Right kidney (tissue), 9 donors: ENCODE measurements around the gene SUMO2.
"Not testable (repeated sequence)": the region's sequence is repeated elsewhere in the genome, so short reads cannot be mapped to it uniquely, and the experiment has no call there.

Experiments
- DNase-seq: peaks from one replicate; pipeline ENCODE4 v3.0.0-alpha.2; 2016
- long read RNA-seq, 8 donors: transcript quantifications; one replicate each; lab custom pipeline, GENCODE V29; 2026

SUMO2 gene
- long read RNA-seq, donor 1, transcript SUMO2-203 (4 exons, 490 nt): minor isoform, 8 of 494 reads
- long read RNA-seq, donor 1, transcript SUMO2-202 (4 exons, 3,190 nt): major isoform, 448 of 494 reads
- long read RNA-seq, donor 1, partial matches to known transcripts: 29 of 494 reads
- long read RNA-seq, donor 1, other reads (novel, unspliced or antisense): 9 of 494 reads
- long read RNA-seq, donor 2, transcript SUMO2-202 (4 exons, 3,190 nt): major isoform, 250 of 275 reads
- long read RNA-seq, donor 2, transcript SUMO2-203 (4 exons, 490 nt): minor isoform, 6 of 275 reads
- long read RNA-seq, donor 2, partial matches to known transcripts: 17 of 275 reads
- long read RNA-seq, donor 2, other reads (novel, unspliced or antisense): 0 of 275 reads
- long read RNA-seq, donor 3, transcript SUMO2-202 (4 exons, 3,190 nt): major isoform, 172 of 185 reads
- long read RNA-seq, donor 3, partial matches to known transcripts: 11 of 185 reads
- long read RNA-seq, donor 3, other reads (novel, unspliced or antisense): 0 of 185 reads
- long read RNA-seq, donor 4, transcript SUMO2-202 (4 exons, 3,190 nt): major isoform, 354 of 405 reads
- long read RNA-seq, donor 4, transcript SUMO2-203 (4 exons, 490 nt): minor isoform, 5 of 405 reads
- long read RNA-seq, donor 4, partial matches to known transcripts: 45 of 405 reads
- long read RNA-seq, donor 4, other reads (novel, unspliced or antisense): 0 of 405 reads
- long read RNA-seq, donor 5, transcript SUMO2-202 (4 exons, 3,190 nt): major isoform, 375 of 404 reads
- long read RNA-seq, donor 5, partial matches to known transcripts: 24 of 404 reads
- long read RNA-seq, donor 5, other reads (novel, unspliced or antisense): 0 of 404 reads
- long read RNA-seq, donor 6, transcript SUMO2-203 (4 exons, 490 nt): minor isoform, 7 of 334 reads
- long read RNA-seq, donor 6, transcript SUMO2-202 (4 exons, 3,190 nt): major isoform, 295 of 334 reads
- long read RNA-seq, donor 6, partial matches to known transcripts: 30 of 334 reads
- long read RNA-seq, donor 6, other reads (novel, unspliced or antisense): 0 of 334 reads
- long read RNA-seq, donor 7: 0 reads
- long read RNA-seq, donor 8, transcript SUMO2-203 (4 exons, 490 nt): minor isoform, 8 of 392 reads
- long read RNA-seq, donor 8, transcript SUMO2-202 (4 exons, 3,190 nt): major isoform, 349 of 392 reads
- long read RNA-seq, donor 8, partial matches to known transcripts: 34 of 392 reads
- long read RNA-seq, donor 8, other reads (novel, unspliced or antisense): 0 of 392 reads

DNA sequence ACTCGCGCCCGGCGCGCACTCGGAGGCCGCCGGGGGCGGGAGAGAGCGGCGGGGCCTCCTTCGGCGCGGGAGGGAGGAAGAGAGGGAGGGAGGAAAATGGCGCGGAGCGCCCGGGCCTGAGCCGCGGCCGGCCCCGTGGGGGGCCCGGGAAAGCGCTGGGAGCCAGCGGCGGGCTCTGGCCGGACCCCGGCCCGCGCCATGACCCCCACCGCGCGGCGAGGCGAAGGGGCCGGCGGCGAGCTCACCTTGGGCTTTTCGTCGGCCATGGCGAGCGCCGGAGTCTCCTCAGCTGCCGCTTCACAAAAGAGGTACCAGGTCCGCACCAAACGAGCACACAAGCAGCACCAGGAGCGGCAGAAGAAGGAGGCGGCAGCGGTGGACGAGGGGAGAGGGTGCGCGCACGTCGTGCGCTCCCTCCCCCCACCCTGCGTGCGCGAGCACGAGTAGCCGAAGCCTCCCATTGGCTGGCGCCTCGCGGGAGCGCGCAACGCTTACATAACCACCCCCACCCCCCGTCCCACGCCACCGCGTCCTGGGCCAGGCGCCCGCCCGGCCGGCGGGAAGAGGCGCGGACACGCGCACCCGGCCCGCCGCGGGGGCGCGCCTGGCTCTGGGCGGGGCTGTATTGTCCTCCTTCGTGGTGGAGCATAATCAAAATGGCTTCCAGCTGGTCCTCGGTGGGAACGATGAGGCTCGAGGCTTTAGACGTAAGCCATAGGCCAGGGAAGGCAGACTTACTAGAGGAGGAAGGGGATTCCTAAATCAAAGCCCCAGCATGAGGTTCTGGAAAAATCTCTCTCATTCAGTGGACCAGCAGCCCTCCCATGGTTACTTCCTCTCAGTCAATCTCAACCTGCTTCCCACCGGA is at the start of gene SUMO2:
TSS of gene SUMO2 (minus strand) at position 391 of the 868 bp plus-strand sequence. CDS start at position 266, 125 bp downstream.
- DNase-seq: peak; percentile 95

DNA sequence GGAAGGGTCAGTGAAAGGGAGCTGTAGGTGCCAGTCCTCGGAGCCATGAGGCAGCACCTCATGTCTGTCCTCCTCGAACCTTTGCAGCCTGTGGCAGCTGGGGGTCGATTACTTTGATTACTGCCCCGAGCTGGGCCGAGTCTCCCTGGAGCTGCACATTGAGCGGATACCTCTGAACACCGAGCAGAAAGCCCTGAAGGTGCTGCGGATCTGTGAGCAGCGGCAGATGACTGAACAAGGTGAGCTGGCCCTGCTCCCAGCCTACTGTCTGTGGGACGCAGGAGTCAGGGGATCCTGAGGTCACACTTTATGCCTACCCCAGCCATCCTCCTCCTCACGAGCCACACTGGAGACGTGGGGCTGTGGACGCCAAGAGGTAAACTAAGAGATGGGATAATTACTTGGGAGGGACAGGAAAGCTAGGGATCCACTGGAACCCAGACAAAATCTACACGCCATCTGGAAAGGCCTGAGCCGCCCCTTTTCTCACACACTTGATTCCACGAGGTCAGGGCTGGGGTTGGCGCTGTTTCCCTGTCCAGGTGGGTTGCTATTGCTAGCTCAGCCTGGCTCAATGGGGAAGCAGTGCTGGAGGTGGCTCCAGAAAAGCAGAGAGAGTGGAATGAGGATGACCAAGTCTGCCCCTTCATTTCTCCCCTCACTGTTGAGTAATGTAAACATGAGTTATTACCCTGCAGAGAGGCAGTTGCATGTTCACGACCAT is 49.1 kb upstream of the SUMO2 start:
- DNase-seq: no peak

DNA sequence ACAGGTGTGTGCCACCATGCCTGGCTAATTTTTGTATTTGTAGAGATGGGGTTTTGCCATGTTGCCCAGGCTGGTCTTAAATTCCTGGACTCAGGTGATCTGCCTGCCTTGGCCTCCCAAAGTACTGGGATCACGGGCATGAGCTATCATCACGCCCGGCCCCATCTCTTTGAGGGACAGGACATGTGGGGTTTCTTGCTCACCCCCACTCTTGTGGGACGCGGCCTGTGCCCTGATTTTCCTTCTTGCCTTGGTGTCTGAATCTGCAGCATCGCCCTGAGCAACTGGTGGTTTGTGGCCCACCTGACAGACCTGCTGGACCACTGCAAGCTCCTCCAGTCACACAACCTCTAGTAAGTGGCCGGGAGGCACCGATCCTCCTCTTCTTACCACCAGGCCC is 48.3 kb upstream of the SUMO2 start:
- no peak for DNase-seq

- no peak for DNase-seq
Measured at GRCh38 chr17:75228847-75229246, 46.1 kb upstream of the SUMO2 start.

DNA sequence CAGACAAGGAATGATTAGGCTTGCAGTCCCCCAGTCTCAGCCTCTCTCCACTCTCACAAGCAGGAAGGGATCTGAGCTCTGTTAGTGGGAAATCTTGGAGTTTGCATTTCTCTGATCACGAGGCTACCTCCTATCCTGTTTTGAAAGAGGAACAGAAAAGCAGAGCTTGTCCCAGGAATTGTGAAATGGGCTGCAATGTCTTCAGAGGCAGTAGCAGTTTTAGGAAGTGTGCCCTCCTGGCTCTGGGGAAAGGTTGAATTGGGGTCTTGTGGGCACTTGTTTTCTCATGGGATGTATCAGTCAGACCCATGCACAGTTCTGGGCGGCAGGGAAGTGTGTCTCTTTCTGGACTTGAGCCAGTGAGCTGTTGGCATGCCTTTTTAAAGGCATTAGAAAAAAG is 45.5 kb upstream of the SUMO2 start:
- no peak for DNase-seq

DNA sequence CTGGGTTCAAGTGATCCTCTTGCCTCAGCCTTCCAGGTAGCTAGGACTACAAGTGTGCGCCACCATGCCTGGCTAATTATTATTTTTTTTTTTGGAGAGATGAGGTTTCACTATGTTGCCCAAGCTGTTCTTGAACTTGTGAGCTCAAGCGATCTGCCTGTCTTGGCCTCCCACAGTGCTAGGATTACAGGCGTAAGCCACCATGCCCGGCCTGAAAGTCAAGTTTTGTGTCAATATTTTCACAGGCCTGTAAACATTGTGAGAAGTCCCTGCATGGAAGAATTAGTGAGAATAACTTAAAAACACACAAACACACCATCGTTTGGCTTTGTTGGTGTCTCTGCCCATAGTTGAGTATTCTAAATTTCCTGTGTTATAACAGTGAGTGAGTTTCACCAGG is 45.0 kb upstream of the SUMO2 start:
- DNase-seq: no peak

DNA sequence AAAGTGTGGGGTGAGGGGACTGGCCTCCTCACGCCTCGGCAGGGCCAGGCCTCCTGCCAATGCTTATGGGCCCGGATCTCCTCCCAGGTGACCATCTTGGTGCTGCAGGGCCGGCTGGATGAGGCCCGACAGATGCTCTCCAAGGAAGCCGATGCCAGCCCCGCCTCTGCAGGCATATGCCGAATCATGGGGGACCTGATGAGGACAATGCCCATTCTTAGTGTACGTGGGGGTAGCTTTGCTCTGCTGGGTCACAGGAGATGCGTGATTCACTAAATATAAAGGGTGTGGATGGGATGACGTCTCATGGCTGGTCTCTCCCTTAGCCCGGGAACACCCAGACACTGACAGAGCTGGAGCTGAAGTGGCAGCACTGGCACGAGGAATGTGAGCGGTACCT is 42.3 kb upstream of the SUMO2 start:
- no peak for DNase-seq

DNA sequence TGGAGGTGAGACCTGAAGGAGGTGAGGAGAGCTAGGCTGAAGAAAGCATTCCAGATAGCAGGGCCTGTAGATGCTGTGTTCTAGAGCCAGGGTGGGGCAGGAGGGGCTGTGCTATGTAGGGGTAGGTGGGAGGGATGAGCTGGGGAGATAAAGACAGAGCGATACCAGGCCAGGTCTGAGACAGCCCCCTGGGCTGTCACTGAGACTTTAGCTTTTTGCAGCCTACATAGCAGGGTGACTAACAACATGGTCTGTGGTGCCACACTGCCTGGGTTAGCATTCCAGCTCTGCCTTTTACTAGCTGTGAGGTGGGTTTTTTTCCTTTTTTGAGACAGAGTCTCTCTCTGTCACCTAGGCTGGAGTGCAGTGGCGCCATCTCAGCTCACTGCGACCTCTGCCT is 37.1 kb upstream of the SUMO2 start:
- no peak for DNase-seq

DNA sequence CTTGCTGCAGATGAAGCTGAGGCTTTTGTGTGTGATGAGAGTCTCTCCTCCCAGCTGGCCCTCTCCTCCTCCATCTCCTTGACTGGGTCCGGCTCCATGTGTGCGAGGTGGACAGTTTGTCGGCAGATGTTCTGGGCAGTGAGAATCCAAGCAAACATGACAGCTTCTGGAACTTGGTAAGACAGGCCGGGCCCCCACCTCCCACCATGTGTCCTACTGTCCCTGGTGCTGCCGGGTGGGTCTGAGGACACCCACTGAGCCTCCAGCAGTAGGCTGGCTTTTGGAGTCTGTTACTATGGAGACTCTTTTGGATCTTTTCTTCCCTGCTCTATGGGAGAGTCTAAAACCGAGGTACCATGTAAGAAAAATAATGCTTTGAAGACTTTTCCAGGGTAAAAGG is 35.4 kb upstream of the SUMO2 start:
- no peak for DNase-seq

GRCh38 chr17:75209061-75209460 is 26.3 kb upstream of the SUMO2 start:
- no peak for DNase-seq

DNA sequence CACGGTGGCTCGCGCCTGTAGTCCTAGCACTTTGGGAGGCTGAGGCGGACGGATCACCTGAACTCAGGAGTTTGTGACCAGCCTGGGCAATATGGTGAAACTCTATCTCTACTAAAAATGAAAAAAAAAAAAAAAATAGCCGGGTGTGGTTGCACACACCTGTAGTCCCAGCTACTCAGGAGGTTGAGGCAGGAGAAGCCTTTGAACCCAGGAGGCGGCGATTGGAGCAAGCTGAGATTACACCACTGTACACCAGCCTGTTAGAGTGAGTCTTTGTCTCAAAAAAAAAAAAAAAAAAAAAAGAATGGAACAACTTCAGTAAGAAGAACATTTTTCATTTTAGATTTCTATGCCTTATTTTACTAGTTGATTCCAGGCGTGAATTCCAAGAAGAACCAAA is 25.4 kb upstream of the SUMO2 start:
- DNase-seq: no peak

GRCh38 chr17:75207760-75208159 is 25.0 kb upstream of the SUMO2 start:
- DNase-seq: no peak

DNA sequence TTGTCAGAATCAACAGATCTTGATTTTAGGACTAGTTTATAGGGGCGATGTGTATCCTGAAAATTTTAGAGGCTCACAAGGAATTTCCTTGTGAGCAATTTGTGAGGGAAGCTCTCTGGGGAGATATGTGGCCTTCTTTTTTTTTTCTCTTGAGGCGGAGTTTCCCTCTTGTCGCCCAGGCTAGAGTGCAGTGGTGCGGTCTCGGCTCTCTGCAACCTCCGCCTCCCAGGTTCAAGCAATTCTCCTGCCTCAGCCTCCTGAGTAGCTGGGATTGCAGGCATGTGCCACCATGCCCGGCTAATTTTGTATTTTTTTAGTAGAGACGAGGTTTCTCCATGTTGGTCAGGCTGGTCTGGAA is 24.3 kb upstream of the SUMO2 start:
- DNase-seq: not testable (repeated sequence)

DNA sequence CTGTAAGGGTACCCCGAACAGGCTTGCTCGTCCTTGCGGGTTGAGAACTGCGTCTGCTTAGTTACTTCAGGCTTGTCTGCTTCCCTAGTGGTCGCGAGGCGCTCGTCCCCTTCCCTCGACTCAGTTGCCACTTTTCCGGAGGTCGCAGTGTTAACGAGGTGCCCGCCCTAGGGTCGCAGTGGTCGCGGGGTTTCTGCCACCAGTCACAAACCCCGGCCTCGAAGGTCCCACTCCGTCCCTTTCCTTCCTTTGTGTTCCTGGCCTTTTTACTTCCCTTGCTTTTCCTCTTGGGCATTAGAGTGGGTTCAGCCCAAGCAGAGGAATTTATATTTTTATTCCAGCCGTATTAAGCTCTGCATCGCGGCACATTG is 23.0 kb upstream of the SUMO2 start:
- DNase-seq: no peak

GRCh38 chr17:75205037-75205792 is 22.5 kb upstream of the SUMO2 start, which contains the start of gene NUP85:
Gene NUP85, plus strand, starts transcription at chr17:75205679. Its CDS starts 83 bp downstream, at chr17:75205762.
- DNase-seq: peak; percentile 100

DNA sequence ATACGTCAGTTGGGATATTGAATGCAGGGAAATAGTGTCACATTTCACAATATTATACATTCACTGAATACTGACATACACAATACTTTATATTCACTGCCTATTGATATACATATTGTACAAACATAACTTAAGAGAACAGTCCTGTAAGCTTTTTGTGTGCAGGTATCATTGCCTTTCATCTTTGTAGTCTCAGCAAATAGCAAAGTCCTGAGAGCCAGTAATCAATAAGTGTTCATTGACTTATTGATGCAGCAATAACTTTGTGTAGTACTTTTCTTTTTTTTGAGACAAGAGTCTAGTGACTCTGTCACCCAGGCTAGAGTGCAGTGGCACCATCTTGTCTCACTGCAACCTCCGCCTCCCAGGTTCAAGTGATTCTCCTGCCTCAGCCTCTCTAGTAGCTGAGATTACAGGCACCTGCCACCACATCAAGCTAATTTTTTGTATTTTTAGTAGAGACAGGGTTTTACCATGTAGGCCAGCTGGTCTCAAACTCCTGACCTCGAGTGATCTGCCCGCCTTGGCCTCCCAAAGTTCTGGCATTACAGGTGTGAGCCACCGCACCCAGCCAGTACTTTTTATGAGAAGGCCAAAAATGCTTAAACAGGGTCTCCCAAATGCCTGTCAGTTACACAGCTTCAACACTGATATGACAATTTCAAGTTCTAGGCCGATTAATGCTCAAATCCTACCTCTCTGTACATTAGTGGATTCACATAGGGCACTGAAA is 17.3 kb upstream of the SUMO2 start:
- no peak for DNase-seq

GRCh38 chr17:75194879-75195278 is 12.1 kb upstream of the SUMO2 start:
- no peak for DNase-seq

GRCh38 chr17:75191584-75191983 is 8.8 kb upstream of the SUMO2 start:
- no peak for DNase-seq

GRCh38 chr17:75188614-75189013 is 5.9 kb upstream of the SUMO2 start:
- no peak for DNase-seq
